NCI-H526 treated with DMSO at 0.1 percent for 48 hours (cell line): ENCODE data around the gene HOXC10.

Experiments used
- DNase-seq: peaks from one replicate; lab custom pipeline; 2025; lab: John Stamatoyannopoulos, UW

Gene HOXC10

GRCh38 chr12:54030442-54030801, 45.5 kb downstream of the HOXC10 start:
- no peak for DNase-seq

GRCh38 chr12:54030889-54031471, 46.0 kb downstream of the HOXC10 start:
- no peak for DNase-seq

- no peak for DNase-seq
Observed at GRCh38 chr12:54031480-54031879, 46.5 kb downstream of the HOXC10 start.

GRCh38 chr12:54032086-54032619, 47.2 kb downstream of the HOXC10 start:
- DNase-seq, result no peak

- no peak for DNase-seq
Observed at GRCh38 chr12:54032627-54033100, 47.7 kb downstream of the HOXC10 start, which contains the start of gene HOXC5. Gene HOXC5, plus strand, starts transcription at chr12:54033050. Its CDS starts 73 bp downstream, at chr12:54033123.

GRCh38 chr12:54033106-54033979, 48.4 kb downstream of the HOXC10 start:
- DNase-seq, result no peak

- no peak for DNase-seq
Observed at GRCh38 chr12:54033980-54034784, 49.2 kb downstream of the HOXC10 start.

GRCh38 chr12:54034785-54035310, 49.9 kb downstream of the HOXC10 start:
- no peak for DNase-seq

GRCh38 chr12:54035568-54036264, 50.8 kb downstream of the HOXC10 start:
- no peak for DNase-seq

GRCh38 chr12:54036620-54037359, 51.8 kb downstream of the HOXC10 start:
- no peak for DNase-seq

GRCh38 chr12:54037360-54038283, 52.7 kb downstream of the HOXC10 start:
- no peak for DNase-seq

GRCh38 chr12:54038284-54038870, 53.4 kb downstream of the HOXC10 start:
- DNase-seq, result no peak

GRCh38 chr12:54038871-54039414, 54.0 kb downstream of the HOXC10 start:
- no peak for DNase-seq

- no peak for DNase-seq
Observed at GRCh38 chr12:54039417-54040147, 54.6 kb downstream of the HOXC10 start.
